Kasumi-1 (cell line): ENCODE measurements around the gene CPNE6.
"Not testable (repeated sequence)": the region's sequence is repeated elsewhere in the genome, so short reads cannot be mapped to it uniquely, and the experiment has no call there.

ENCODE experiments used
- DNase-seq, 2 experiments: peaks; one replicate each; lab custom pipeline; 2025; lab: John Stamatoyannopoulos, UW

CPNE6 gene

GRCh38 chr14:24071144-24071697 is at the start of gene CPNE6:
CPNE6 (plus strand) TSS chr14:24071562; CDS start chr14:24072937, 1,375 bp downstream.
- DNase-seq, result no peak

- not testable (repeated sequence) for DNase-seq
Observed at GRCh38 chr14:24024939-24025418, 46.4 kb upstream of the CPNE6 start.

GRCh38 chr14:24029687-24030086 is 41.7 kb upstream of the CPNE6 start:
- not testable (repeated sequence) for DNase-seq

GRCh38 chr14:24031331-24031730 is 40.0 kb upstream of the CPNE6 start:
- not testable (repeated sequence) for DNase-seq

- DNase-seq, result peak; percentile 51 to 56
Observed at GRCh38 chr14:24032727-24033418, 38.5 kb upstream of the CPNE6 start.

GRCh38 chr14:24035769-24036168 is 35.6 kb upstream of the CPNE6 start:
- DNase-seq, result not testable (repeated sequence)

GRCh38 chr14:24036169-24036962 is 35.0 kb upstream of the CPNE6 start:
- peak; percentile 85 for DNase-seq

- not testable (repeated sequence) for DNase-seq
Observed at GRCh38 chr14:24036963-24037657, 34.3 kb upstream of the CPNE6 start.

GRCh38 chr14:24037658-24038037 is 33.7 kb upstream of the CPNE6 start:
- DNase-seq, result no peak

- DNase-seq, result no peak
Observed at GRCh38 chr14:24038686-24039085, 32.7 kb upstream of the CPNE6 start.

GRCh38 chr14:24040692-24041091 is 30.7 kb upstream of the CPNE6 start:
- no peak for DNase-seq

- no peak for DNase-seq
Observed at GRCh38 chr14:24042746-24043145, 28.6 kb upstream of the CPNE6 start.

- peak; percentile 14 to 34 for DNase-seq
Observed at GRCh38 chr14:24049002-24049401, 22.4 kb upstream of the CPNE6 start.

- DNase-seq, result not testable (repeated sequence)
Observed at GRCh38 chr14:24050753-24051152, 20.6 kb upstream of the CPNE6 start.

- no peak for DNase-seq
Observed at GRCh38 chr14:24051176-24051788, 20.1 kb upstream of the CPNE6 start.

GRCh38 chr14:24051789-24052655 is 19.3 kb upstream of the CPNE6 start, which contains the start of gene CARMIL3:
CARMIL3 (plus strand) TSS chr14:24052009; CDS start chr14:24052154, 145 bp downstream.
- DNase-seq, result peak; percentile 32 to 34

GRCh38 chr14:24052656-24053547 is 18.5 kb upstream of the CPNE6 start:
- no peak for DNase-seq

- DNase-seq, result no peak
Observed at GRCh38 chr14:24053548-24054323, 17.6 kb upstream of the CPNE6 start.

GRCh38 chr14:24054324-24054641 is 17.1 kb upstream of the CPNE6 start:
- DNase-seq, result no peak
